Tibial nerve (tissue), 3 donors: ENCODE results near the gene CRAT.

Experiments used
- POLR2A ChIP-seq, 2 donors: fragments of 450-650 bp; IDR thresholded peaks; one replicate each; pipeline ENCODE4 v1.6.1; 2017; ENCODE audit warnings: antibody characterized with exemption in 2 of 2, mild to moderate bottlenecking in 2 of 2, moderate library complexity in 2 of 2
- TF ChIP-seq, protein P1 (sequence below), 5 experiments: fragments of 200-600 bp in 3 of 5; fragments of 450-650 bp in 2 of 5; sonication (generic) in 3 of 5; IDR thresholded peaks; one replicate each; pipeline ENCODE4 v1.5.1; 2016 to 2019; ENCODE audit warnings: antibody characterized with exemption in 5 of 5, mild to moderate bottlenecking in 3 of 5, moderate library complexity in 2 of 5

- TF ChIP-seq, protein P1, sequence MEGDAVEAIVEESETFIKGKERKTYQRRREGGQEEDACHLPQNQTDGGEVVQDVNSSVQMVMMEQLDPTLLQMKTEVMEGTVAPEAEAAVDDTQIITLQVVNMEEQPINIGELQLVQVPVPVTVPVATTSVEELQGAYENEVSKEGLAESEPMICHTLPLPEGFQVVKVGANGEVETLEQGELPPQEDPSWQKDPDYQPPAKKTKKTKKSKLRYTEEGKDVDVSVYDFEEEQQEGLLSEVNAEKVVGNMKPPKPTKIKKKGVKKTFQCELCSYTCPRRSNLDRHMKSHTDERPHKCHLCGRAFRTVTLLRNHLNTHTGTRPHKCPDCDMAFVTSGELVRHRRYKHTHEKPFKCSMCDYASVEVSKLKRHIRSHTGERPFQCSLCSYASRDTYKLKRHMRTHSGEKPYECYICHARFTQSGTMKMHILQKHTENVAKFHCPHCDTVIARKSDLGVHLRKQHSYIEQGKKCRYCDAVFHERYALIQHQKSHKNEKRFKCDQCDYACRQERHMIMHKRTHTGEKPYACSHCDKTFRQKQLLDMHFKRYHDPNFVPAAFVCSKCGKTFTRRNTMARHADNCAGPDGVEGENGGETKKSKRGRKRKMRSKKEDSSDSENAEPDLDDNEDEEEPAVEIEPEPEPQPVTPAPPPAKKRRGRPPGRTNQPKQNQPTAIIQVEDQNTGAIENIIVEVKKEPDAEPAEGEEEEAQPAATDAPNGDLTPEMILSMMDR (IDR thresholded peaks at IDR 0.05), result no peak
- no peak for TF ChIP-seq POLR2A (IDR thresholded peaks at IDR 0.05)
These were observed 2.9 kb downstream of the CRAT start for GRCh38 chr9:129107651-129108050.
